Peyer's patch (tissue), 4 donors: ENCODE results near the gene PIK3C2A. TPM values are rescaled to one million over a fixed set of nuclear protein-coding genes. Genes with fewer than 3 reads are reported as not detected.
"Not testable (repeated sequence)": the region's sequence is repeated elsewhere in the genome, so short reads cannot be mapped to it uniquely, and the experiment has no call there.

Source experiments
- DNase-seq, 3 donors: peaks; one replicate each; pipeline ENCODE4 v3.0.0-alpha.2; 2017 to 2019
- H3K27ac ChIP-seq, 4 donors: fragments of 200-600 bp; sonication (generic); one replicate each; pipeline ENCODE4 v1.5.1; 2016 to 2019
- H3K27me3 ChIP-seq, 2 donors: fragments of 200-600 bp; sonication (generic); one replicate each; pipeline ENCODE4 v1.5.1; 2019
- H3K36me3 ChIP-seq, 3 donors: fragments of 200-600 bp; sonication (generic); one replicate each; pipeline ENCODE4 v1.5.1; 2016 to 2019
- H3K4me1 ChIP-seq, 4 donors: fragments of 200-600 bp; sonication (generic); one replicate each; pipeline ENCODE4 v1.5.1; 2016 to 2019
- H3K4me3 ChIP-seq, 4 donors: fragments of 200-600 bp; sonication (generic); 1 replicate in 3 of 4; 2 replicates in 1 of 4; pipeline ENCODE4 v1.5.1; 2016 to 2019; ENCODE audit warnings: mild to moderate bottlenecking in 1 of 4
- H3K9me3 ChIP-seq, 4 donors: fragments of 200-600 bp; sonication (generic); one replicate each; pipeline ENCODE4 v1.5.1; 2016 to 2019; ENCODE audit warnings: mild to moderate bottlenecking in 1 of 4
- POLR2A ChIP-seq, 2 donors: fragments of 450-650 bp; IDR thresholded peaks; one replicate each; pipeline ENCODE4 v1.5.1; 2017; ENCODE audit warnings: antibody characterized with exemption in 2 of 2, mild to moderate bottlenecking in 2 of 2, moderate library complexity in 2 of 2
- total RNA-seq, 4 donors: library from RNA; depleted of rRNA; stranded (reverse); fragments of >200 nt; gene quantifications; one replicate each; pipeline ENCODE4 v1.1.0, GENCODE V29; 2016
- TF ChIP-seq, protein P1 (sequence below), 6 experiments: fragments of 450-650 bp in 4 of 6; fragments of 200-600 bp in 2 of 6; sonication (generic) in 1 of 6; IDR thresholded peaks; one replicate each; pipeline ENCODE4 v1.5.1; 2017 to 2019; ENCODE audit warnings: antibody characterized with exemption in 6 of 6, mild to moderate bottlenecking in 3 of 6, moderate library complexity in 1 of 6

Gene PIK3C2A
- total RNA-seq, 4 donors from 2014 or later, result 36.5 to 98.3 (median 63.6) TPM

DNA sequence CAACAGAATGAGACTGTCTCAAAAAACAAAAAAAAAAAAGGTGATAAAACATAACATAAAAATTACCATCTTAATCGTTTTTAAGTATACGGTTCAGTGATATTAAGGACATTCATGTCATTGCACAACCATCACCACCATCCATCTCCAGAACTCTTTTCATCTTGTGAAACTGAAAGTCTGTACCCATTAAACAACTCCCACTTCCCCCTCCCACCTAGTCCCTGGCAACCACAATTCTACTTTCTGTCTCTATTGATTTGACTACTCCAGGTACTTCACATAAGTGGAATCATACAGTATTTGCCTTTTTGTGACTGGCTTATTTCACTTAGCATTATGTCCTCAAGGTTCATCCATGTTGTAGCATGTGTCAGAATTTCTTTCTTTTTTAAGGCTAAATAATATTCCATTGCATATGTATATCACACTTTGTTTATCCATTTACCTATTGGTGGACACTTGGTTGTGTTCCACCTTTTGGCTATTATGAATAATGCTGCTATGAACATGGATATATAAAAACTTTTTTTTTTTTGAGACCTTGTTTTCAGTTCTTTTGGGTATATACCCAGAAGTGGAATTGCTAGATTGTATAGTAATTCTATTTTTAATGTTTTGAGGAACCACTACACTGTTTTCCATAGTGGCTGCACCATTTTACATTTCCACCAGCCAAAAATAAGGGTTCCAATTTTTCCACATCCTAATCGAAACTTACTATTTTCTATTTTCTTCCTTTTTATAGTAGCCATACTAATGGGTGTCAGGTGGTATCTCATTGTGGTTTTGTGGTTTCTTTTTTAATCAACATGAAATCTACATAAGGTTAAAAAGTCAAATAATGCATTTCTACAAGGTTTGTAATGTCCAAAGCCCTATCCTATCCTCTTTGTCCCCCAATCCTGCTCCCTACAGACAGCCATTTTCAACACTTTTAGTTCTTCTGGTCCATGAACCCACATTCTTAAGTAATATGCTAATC, 23.4 kb upstream of the PIK3C2A start:
- H3K9me3 ChIP-seq, result no peaks in the 10 kb centered on the region
- H3K27me3 ChIP-seq, result no peaks in the 10 kb centered on the region
- H3K27ac ChIP-seq, result no peak overlapping the region
- H3K4me1 ChIP-seq, result no peaks in the 10 kb centered on the region
- no peaks in the 10 kb centered on the region for H3K36me3 ChIP-seq
- no peak for DNase-seq
- H3K4me3 ChIP-seq, result no peak overlapping the region
- no peak for TF ChIP-seq POLR2A (IDR thresholded peaks at IDR 0.05)
- TF ChIP-seq, protein P1, sequence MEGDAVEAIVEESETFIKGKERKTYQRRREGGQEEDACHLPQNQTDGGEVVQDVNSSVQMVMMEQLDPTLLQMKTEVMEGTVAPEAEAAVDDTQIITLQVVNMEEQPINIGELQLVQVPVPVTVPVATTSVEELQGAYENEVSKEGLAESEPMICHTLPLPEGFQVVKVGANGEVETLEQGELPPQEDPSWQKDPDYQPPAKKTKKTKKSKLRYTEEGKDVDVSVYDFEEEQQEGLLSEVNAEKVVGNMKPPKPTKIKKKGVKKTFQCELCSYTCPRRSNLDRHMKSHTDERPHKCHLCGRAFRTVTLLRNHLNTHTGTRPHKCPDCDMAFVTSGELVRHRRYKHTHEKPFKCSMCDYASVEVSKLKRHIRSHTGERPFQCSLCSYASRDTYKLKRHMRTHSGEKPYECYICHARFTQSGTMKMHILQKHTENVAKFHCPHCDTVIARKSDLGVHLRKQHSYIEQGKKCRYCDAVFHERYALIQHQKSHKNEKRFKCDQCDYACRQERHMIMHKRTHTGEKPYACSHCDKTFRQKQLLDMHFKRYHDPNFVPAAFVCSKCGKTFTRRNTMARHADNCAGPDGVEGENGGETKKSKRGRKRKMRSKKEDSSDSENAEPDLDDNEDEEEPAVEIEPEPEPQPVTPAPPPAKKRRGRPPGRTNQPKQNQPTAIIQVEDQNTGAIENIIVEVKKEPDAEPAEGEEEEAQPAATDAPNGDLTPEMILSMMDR (IDR thresholded peaks at IDR 0.05), result no peak

DNA sequence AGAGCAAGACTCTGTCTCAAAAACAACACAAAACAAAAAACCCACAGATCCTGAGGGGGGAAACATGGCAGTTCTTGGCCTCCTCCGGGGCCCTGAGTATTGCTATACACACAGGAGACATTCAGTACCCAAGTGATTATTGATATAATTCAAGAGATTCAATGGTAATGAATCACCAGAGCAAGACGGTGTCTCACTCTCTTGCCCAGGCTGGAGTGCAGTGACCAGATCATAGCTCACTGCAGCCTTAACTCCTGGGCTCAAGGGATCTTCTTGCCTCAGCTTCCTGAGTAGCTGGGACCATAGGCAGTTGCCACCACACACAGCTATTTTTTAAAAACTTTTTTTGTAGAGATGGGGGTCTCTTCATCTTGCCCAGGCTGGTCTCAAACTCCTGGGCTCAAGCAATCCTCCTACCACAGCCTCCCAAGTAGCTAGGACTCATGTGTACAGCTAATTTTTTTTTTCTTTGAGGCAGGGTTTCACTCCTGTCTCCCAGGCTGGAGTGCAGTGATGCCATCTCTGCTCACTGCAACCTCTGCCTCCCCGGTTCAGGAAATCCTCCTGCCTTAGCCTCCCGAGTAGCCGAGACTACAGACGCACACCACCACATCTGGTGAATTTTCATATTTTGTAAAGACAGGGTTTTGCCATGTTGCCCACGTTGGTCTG, 21.8 kb upstream of the PIK3C2A start:
- no peak for DNase-seq
- Histone ChIP-seq H3K9me3 (no peaks in the 10 kb centered on the region), H3K36me3 (no peaks in the 10 kb centered on the region), H3K4me1 (no peaks in the 10 kb centered on the region), H3K4me3 (no peak overlapping the region), H3K27ac (no peak overlapping the region), H3K27me3 (no peaks in the 10 kb centered on the region)
- TF ChIP-seq, protein P1 (IDR thresholded peaks at IDR 0.05), result no peak
- no peak for TF ChIP-seq POLR2A (IDR thresholded peaks at IDR 0.05)

DNA sequence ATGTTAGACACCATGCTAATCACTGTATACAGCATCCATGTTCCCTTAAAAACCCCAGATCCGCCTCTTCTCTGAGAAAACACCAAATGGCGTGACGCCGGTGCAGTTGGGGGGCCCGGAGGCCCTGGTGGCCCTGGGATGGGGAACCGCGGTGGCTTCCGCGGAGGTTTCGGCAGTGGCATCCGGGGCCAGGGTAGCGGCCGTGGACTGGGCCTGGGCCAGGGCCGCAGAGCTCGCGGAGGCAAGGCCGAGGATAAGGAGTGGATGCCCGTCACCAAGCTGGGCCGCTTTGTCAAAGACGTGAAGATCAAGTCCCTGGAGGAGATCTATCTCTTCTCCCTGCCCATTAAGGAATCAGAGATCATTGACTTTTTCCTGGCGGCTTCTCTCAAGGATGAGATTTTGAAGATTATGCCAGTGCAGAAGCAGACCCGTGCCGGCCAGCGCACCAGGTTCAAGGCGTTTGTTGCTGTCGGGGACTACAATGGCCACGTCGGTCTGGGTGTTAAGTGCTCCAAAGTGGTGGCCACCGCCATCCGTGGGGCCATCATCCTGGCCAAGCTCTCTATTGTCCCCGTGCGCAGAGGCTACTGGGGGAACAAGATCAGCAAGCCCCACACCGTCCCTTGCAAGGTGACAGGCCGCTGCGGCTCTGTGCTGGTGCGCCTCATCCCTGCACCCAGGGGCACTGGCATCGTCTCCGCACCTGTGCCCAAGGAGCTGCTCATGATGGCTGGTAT, 20.6 kb upstream of the PIK3C2A start:
- H3K36me3 ChIP-seq, H3K4me1 ChIP-seq, DNase-seq, H3K4me3 ChIP-seq, H3K27ac ChIP-seq, H3K27me3 ChIP-seq, H3K9me3 ChIP-seq: not testable (repeated sequence)

DNA sequence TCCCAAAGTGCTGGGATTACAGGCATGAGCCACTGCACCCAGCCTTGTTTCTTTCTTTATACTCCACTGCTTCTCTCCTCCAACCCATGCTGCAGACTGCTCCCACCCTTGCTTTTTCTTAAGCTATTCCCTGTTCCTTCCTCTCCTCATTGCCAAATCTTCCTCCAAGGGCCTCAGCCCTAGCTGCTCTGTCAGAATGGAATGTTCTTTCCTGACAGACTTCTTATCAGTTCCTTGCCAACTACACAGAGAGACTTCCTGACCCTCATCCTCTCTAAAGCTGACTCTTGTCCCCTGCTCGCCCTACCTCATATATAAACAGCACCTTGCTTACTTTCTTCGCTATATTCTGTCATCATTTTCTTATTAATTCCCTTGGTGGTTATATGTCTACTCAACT, 16.9 kb upstream of the PIK3C2A start:
- Histone ChIP-seq H3K36me3 (no peaks in the 10 kb centered on the region), H3K27ac (no peak overlapping the region), H3K9me3 (no peaks in the 10 kb centered on the region), H3K4me1 (no peaks in the 10 kb centered on the region), H3K27me3 (no peaks in the 10 kb centered on the region), H3K4me3 (no peak overlapping the region)
- TF ChIP-seq, protein P1 (IDR thresholded peaks at IDR 0.05), result no peak
- TF ChIP-seq POLR2A (IDR thresholded peaks at IDR 0.05), result no peak
- no peak for DNase-seq

DNA sequence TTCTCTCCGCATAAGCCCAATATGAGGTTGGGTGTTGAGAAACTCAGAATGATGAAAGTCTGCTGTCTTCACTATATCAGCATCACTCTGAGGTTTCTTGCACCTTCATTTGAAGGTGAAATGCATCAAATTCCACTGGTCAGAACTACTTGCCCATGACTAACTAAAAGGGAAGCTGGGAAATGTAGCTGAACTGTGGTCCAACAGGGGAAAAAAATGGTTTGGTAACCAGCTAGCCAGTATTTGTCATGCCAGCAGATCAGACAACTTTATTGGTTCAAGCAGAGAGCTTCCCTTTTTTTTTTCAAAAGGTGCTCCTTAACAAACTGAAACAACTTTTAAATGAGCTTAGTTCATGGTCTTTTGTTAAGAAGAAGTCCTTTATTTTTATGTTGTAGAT, 14.2 kb upstream of the PIK3C2A start:
- Histone ChIP-seq H3K4me3 (no peak overlapping the region), H3K4me1 (no peaks in the 10 kb centered on the region), H3K9me3 (no peaks in the 10 kb centered on the region), H3K27me3 (no peaks in the 10 kb centered on the region), H3K27ac (no peak overlapping the region), H3K36me3 (no peaks in the 10 kb centered on the region)
- no peak for DNase-seq
- TF ChIP-seq, protein P1 (IDR thresholded peaks at IDR 0.05), result no peak
- TF ChIP-seq POLR2A (IDR thresholded peaks at IDR 0.05), result no peak
